HG02973 (cell line): Measurements from ENCODE around the gene IFT27.

ENCODE experiments used
- ATAC-seq: cut with Tn5 transposase; IDR thresholded peaks from one replicate; pipeline ENCODE4 v1.9.1; 2021; ENCODE audit warnings: moderate library complexity; ENCODE audit not compliant: unreplicated experiment

The IFT27 gene

DNA sequence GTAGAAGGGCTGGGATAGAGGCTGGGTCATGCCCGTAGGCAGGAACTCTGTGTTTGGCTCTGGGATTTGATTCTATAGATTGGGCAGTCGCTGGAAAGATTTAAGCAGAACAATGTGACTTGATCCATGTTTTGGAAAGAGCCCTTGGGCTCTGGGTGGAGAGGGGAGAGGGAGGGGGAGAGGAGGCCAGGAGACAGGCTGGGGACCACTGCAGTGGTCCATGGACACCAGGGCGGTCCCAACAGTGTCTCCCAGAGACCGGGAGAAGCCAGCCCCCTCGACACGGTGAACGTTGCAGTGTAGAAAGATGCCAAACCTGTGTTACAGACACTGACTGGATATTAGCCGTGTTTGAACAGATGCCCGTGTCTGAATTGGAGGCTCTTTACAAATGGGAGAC lies 21.5 kb upstream of the IFT27 start:
- ATAC-seq = no peak

DNA sequence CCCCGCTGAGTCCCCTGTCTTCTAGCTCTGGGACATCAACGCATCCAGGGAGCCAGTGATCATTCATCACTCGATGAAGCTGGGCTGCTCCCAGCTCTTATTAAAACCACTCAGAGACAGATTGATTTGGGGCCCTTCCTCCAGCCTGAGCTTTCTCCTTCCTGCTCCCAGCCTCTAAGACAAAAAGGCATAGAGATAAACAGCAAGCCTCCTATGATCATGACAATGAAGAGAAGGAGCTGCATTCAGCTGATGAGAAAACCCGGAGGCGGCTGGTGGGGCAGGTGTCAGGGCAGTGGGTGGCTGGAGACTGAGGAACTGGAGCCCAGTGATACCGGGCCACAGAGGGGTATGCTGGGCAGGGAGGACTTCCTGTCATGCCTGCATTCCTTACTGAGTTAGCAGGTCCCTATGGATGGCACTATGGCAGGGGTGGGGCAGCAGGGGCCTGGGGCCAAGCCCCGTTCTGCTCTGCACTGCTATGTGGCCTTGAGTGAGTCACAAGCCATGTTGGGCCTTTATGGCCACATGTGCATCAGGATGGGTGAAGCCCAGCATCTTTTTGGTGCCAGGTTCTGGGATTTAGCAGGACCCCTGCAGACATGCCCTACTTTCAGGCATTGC lies 20.7 kb upstream of the IFT27 start:
- no peak for ATAC-seq

DNA sequence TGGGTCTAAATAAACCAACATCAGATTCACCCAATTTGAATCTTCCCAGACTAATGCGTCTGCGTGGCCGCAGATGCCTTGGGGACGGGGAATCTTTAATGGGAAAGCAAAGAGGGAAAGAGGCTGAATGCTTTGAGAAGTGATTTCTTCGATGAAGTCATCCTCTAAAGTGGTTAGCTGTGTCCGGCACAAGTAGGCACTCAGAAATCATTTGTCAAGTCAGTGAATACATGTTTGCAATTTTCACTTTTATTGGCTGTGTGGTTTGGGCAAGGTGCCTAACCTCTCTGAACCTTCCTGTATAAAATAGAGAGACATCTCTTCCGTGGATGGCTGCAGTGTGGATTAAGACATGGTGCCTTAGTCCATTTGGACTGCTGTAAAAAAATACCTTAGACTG lies 19.7 kb upstream of the IFT27 start:
- ATAC-seq = no peak

DNA sequence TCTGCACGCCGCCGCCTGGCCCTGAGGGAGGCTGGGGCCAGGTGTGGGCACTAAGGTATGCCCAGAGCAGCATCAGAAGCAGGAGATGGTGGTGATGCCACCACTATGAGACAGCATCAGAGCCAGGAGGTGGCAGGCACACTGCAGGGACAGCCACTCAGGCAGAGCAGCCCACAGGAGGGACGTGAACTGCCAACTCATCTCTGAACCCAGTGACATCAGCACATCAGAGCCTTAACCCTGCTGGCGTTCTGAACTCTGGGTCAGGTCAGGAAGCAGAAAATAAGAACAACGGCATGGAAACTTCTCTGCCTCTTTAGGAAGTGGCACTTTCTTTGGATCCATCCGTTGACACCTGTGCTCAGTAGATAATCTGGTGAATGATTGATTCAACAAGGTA lies 14.7 kb upstream of the IFT27 start:
- ATAC-seq = no peak

DNA sequence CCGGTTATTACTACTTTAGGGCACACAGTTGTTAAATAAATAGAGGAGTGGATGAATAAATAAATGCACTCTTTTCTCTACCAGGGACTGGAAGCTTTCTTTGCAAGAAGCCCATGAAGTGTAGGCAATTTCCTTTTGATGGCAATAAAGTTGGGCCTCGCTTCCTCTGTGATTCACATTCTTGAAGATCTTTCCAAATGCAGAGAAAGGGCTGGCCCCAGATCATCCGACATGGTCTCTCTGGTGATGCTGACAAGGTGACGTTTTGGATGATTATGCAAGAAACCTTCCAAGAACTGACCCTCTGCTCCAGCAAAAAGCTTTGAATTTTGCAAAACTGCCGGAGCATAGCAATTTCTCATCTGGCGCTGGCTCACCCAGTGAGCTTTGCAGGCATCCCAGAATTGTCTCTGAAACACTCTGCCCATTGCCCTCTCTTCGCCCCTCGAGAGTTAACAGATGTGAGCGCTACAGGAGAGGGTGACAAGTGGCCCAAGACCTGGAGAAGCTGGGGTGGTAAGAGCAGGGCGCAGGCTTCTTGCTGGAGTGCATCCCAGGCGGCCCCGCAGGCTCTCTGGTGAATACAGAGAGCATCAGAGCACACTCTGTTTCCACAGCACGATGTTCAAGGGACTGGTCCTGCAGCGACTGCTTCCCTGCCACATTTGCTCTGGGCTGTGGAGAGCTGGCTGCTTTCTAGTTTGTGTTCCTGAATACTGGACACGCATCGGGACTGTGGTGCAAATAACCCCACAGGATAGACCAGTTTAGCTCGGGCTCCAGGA lies 11.5 kb upstream of the IFT27 start:
- no peak for ATAC-seq

DNA sequence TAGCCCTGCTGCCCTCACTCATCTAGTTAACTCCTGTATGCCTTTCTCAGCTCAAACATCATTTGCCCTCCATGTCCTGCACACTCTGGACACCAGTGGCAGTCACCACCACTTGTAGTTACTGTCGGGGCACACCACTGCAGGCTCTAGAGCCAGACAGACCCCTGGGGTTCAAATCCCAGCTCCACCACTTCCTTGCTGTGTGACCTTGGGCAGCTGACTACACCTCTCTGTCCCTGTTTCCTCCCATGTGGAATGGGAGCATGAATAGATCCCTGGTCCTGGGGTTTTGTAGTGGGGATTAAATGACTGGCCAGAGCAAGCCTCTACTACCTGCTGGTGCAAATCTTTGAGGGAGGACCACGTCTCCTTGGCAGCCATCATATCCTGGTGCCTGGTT lies 7.8 kb upstream of the IFT27 start:
- ATAC-seq = no peak

DNA sequence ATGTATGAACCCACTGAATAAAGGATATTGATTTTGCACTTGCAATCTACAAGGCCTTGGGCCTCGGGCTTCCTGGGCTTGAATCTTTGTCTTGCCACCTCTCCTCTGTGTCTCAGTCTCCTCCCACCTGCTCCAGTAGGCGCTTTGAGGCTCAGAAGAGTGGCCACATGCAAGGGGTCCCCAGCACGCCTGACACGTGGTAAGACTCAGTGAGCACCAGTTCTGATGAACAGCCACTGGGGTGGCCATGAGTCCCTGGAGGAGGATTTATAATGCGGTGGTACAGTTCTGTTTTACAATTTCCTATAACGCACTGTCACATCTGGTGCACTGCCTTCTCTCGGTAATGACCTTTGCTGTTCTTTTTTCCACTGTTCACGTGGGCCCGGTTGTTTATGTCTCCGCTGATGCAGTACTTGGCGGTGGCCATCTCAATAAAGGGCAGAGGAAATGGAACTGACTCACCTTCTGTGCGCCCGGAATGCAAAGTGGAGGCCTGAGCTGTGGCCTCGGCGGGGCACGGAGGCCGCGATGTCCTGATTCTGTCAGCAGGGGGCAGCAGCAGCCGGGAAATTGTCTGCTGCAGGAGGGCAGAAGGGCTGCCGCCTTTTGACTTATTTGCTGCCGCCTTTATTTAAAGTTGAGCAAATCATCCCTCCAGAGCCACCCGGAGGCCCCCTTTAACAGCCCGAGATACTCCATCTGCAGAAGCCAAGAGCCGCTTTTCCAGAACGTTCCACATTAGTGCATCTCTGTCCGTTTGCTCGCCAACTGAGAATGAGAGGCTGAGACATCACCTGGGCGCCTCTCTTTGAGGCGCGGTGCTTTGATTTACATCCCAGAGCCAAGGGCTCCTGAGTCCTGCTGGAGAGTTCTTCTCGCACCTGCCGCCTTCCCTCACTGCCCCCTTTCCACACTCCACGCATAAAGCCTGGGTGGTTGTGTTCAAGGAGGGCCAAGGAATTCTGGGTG lies 6.0 kb upstream of the IFT27 start:
- ATAC-seq = peak; percentile 53

DNA sequence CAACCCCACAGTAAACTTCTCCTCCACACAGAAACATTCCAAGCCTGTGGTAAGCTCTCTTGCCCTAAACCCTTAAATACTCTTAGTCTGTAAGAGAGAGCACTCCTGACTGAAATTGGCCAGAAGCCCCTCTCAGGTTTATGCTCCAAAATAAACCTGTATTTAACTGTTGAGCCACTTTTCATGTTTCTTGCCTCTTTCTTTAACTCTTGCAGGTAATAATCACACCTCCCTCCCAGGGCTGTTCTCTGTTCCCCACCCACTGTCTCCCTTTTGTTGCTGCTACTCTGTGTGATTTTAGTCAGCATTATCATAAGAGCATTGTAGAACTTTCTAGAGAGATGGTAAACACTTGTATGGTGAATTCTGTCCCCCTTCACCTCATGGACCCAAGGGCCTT lies 2.1 kb upstream of the IFT27 start:
- no peak for ATAC-seq

DNA sequence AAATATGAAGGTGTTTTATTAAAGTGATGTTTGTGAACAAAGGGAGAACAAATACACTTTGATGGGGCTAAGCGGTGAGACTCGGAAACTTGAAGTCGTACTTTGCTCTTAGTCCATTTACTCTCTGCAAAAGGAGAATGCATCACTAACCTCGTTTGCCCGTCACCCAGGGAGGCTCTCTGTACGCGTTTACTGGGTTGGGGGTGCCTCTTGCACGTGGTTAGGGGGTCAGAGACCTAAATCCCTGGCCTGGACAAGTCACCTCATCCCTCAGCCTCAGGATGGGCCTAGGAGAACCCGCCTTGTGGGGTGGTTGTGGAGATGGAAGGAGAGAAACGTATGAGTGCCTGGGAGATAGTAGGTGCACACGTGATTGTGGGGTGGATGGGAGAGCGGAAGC lies 803 bp upstream of the IFT27 start:
- ATAC-seq = no peak

DNA sequence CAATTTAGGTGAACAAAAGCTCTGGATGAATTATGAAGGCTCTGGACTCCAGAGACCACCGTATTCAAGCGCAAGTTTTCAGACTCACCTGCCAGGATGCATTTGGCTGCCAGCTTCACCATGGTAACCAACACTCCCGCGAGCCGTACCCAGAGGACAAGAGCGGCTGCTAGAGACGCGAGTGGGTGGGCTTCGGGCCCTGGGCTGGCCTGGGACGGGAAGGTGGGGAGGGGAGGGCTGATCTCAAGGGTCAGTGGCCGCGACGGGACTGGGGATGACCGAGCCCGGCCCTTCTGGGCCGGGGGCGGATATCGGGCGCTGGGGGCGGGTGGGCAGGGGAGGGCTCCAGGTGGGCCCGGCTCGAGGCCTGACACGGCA lies 344 bp downstream of the IFT27 start:
- peak; percentile 3 for ATAC-seq

DNA sequence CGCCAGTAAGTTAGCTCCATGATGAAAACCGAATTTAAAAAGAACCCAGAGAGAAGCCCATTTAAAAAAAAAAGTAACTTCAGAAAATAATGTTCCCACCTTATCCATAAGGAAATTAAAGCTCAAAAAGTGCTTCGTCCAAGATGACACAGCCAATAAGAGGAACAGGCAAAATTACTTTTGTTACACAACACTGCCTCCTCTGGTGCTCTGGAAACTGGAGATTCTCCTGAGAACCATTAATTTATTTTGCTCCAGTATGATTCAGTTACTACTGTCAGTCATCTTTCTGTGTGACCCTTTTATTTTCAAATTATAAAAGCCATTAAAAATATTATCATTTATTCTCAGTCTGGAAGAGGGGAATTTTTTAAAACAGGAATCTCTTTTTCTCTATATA lies 2.0 kb downstream of the IFT27 start:
- ATAC-seq = no peak

DNA sequence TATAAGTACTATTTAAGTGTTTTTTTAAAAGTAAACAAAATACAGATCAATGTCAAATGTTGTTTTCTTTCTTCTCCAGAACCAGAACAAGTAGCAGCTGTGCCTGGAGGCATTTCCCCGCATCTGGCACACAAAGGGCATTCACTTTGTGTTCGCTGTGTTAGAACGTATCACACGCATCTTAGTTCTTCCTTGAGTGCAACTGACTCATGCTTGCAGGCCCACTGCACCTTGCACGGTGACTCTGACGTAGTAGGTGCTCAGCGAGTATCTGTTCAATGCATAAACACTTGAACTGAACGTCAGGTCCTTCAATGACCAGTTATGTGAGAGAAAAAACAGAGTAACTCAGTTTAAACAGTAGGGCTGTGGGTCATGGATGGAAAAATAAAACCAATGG lies 3.5 kb downstream of the IFT27 start:
- no peak for ATAC-seq

DNA sequence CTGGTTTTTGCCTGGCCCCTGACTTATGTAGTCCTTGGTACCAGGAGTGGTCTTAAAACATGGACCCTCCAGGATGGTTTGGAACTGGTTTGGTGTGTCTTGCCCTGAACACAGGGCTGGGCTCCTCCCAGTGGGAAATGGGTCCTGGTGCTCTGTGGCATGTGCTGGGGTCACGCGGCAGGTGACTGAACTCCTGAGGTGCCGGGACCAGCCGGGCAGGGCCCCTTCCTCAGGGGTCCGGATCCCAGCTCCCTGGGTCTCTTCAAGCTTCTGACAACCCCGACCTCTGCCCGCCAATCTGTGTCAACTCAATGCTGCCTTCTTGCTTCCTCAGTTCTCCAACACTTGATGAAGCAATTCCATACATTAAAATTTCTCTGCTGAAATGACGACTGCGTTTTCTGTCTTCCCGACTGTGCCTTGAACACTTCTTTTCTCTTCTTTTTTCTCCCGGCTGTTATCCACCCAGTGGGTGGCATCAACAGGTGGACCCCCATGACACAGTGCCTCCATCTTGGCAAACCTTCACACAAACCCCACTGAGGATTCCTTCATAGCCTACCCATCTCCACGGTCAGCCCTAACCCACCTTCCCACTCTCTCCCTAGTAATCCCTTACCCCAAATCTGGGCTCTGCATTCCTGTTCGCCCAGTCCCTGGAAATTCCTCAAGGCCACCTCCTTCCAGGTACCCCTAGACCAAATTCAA lies 4.4 kb downstream of the IFT27 start:
- ATAC-seq = no peak

DNA sequence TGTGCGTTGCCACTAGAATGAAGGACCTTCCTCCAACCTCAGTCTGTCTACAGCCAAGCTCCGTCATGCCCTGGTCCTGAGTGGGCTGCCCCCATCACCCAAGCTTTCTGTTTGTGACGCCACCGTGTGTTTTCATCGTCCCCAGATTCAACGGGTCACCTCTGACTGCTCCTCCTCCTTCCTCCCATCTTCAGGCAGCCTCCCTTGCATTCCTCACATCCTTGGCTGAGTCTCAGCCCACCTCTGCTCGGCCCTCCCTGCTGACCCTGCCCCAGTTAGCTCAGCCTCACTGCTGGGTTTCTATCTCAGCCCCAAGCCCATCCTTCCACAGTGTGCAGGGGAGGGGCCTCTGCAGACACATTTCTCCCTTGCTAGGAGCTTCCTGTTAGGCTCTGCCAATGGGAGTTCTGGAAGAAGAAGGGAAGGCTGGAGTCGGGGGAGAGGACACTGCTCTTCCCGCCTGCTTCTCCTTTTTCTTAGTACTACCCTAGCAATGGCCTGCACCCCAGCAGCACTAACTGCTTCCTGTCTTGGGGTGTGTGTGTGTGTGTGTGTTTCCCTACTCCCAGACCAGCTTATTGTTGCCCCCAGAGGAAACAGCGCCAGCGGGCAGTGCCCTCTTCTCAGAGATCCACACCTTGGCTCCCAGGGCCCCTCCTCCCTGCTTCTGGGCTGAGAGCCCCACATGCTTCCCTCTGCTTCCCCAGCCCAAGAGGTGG lies 5.2 kb downstream of the IFT27 start:
- no peak for ATAC-seq

DNA sequence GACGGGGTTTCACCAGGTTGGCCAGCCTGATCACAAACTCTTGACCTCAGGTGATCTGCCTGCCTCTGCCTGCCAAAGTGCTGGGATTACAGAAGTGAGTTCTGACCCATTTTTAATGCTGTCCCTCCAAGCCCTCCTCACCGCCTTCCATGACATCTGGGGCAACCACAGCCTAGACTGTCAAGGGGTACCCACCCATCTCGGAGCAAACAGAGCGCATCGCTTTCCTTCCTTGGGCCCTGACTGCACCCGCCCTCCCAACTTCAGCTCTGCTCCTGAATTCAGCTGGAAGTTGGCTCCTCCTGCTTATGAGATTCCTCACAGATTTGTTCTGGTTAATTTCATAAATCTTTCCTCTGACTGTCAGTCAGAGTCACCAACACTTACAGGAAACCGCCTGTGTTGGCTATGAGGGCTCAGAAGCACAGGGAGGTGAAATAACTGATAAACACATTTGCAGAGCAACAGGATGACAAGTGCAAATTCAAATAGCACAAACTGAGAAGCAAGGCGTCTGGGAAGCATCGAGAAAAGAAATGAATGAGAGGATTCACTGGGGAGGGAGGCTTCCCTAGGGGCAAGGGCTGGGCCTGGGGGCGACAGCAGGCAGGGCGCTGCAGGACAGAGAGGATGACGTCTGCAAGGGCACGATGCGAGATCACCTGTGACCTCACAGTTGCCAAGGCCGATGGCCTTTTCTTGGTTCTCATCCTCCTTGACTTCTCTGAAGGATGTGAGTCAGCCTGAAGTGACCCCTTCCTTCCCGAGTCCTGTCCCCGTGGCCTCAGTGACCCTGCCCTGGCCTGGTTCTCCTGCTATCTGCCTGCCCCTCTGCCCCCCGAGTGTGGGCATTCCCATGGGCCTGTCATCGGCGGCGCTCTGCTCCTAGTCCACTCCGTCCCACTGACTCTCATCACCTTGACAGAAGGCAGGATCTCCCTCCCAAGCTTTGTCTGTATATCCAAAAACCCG lies 6.1 kb downstream of the IFT27 start:
- no peak for ATAC-seq

DNA sequence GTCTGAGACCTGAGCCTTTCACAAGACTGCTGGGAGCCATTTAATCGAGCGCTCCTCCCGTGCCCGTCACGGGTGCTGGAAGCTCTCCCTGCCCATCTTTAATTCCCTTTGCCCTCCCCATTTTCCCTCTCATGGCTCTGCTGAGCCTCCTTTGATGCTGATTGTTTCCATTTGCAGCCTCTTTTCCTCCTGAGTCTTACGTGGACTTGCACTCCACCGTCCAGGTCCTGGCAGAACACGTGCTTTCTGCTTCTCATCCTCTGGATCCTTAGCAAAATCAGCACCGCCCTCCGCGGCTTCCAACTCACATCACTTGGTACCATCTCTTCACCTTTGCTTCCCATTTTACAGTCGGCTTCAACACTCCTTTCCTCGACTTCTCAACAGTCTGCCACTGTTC lies 7.3 kb downstream of the IFT27 start:
- no peak for ATAC-seq

DNA sequence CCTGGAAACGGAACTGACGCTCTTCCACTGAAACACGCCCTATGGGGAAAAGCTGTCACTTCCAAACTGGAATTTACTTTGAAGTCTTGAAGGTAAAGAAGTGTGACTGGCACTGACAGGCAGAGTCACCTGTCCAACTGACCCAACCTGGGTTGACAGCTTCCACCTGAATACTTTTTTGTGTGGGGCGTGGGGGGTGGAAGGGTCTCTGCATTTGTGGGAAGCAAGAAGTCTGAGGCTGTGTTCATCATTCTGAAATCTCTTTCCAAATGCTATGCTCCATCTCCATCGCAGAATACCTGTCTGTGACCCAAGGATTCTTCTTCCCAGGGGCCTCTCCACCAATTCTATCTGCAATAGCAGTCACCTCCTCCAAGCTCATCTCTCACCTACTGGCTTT lies 7.8 kb downstream of the IFT27 start:
- ATAC-seq = no peak

DNA sequence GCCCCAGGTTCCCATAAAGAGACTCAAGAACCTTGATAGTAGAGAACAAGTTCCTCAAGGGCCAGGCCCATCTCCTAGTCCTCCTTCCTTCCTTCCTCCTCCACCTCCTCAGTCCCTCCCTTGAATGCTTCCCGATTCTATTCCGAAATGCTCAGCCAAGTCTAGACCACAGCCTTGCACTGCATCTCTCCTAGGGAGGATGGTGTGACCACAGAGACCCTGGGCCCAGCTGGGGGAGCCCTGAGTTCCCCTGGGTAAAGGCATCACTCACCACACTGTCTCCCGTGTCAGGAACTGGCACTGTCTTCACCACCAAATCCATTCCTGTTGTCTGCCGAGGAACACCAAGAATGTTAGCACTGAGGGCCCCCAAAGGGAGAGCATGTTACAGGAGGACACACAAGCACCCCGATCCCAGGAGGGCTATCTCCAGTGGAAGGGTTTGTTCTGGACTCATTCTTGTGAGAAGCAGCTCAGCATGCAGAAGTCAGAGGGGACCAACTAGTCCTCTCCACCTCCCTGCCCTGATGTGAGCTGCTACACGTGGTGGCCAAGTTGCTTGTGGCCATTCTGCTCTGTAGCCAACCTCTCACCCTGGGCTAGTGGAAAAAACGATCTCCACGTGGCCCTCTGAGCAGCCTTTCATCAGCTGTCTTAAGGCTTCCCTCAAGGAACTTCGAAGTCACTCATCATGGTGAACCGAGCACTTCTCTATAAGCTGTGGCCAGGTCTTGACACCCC lies 8.7 kb downstream of the IFT27 start:
- no peak for ATAC-seq
